Activated CD4-positive, alpha-beta T cell treated with anti-CD3 and anti-CD28 coated beads, Interleukin-2, amount 50 U/mL, for 4 hours (primary cell): ENCODE data around the gene USP21.
A peak's percentile ranks its signal among the peaks of the same experiment; 100 is the strongest.

Experiments used
- DNase-seq, 2 experiments: peaks; one replicate each; pipeline ENCODE4 v3.0.0-alpha.2; 2020

The USP21 gene

DNA sequence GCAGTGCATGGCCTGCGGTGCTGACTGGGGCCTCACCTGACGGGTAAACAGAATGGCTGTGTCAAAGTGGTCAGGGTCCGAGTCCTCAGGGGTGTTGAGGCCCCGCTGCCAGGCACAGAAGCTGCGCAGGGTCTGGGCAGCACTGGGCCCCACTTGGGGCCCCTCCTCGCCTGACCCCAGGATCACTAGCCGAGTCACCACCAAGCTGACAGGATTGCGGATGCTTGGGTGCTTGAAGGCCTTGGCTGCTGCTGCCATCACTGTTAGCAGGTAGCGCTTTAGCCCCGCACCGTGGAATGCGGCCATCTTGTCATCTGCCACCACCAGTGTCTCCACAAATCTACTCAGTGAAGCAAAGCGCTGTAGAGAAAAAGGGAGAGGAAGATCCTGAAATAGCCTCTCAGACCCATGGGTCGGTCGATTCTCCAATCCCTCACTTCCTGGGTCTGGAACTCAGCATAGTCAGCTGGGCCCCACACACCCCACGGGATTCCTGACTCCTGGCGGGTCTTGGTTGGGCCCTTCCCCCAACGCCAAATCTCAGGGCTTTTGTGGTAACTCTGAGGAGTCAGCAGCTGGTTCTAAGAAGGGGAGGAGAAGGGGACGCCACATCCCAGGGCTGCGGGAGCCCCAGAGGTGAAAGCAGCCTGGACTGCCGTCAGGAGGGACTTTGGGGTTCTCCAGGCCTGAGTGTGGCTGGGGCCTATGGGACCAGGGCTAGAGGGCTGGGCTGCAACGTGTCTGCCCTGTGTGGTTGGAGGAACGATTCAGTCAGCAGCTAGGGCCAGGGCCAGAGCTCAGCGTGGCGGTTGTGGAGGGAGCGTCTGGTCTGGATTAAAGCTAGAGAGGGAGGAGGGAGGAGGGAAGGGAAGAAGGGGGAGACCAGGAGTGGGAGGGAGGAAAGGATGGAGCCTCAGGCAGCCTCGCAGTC lies 37.5 kb downstream of the USP21 start:
- DNase-seq: no peak

- DNase-seq: no peak
Measured at GRCh38 chr1:161197560-161198193, 38.4 kb downstream of the USP21 start.

GRCh38 chr1:161198194-161198896 lies 39.0 kb downstream of the USP21 start:
- no peak for DNase-seq

DNA sequence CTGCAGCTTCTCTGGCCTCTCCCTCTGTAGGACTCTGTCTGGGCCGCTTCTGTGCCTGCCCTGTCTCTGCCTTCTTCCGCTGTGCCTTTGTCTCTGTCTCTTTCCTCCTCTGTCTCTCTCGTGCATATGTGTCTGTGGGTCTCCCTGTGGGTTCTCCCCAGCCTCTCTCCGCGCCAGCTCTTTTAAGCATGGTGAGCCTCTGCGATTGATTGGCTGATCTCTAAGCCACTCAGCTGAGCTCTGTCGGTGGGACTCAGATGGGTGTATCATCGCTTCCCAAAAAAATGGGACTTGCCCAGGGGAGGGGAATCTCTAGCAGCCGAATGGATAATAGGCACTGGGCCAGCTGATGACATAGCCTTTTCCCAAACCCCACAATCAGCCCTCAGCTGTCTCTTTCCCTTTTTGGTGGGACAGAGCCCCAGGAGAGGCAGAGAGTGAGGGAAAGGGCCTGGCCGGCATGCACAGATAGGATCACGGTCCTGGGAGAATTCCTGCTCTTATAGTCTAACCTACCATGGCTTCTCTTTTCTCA lies 39.7 kb downstream of the USP21 start, which contains the start of gene ADAMTS4:
ADAMTS4 (minus strand) TSS at position 158 of the 535 bp plus-strand sequence. CDS start 427 bp downstream, outside the sequence.
- DNase-seq: no peak

- DNase-seq: no peak
Measured at GRCh38 chr1:161199506-161200139, 40.3 kb downstream of the USP21 start.

DNA sequence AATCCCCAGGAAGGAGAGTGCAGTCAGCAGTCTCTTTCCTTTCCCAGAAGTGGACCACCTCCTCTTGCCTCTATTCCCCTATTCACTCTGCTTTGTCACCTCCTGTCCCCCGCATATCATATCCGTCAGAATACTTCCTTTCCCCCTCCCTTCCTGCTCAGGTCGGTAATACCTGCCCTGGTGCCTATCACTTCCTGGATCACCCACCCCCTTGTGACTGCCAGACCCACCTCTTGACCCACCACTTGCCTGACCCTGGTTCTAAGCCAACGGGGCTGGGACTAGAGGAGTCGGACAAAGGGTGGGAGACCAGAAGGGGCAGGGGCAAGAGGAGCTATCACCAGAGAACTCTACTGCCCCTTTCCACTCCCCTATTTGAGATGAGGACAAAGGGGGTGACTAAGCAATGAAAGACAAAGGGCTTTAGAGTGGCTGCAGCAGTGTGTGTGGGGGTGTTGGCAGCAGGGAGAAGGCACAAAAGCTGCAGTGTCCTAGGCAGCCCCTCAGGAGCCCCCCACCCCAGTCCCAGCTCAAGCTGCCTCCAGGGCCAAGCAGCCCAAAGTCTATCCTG lies 41.2 kb downstream of the USP21 start:
- DNase-seq: no peak

- DNase-seq: no peak
Measured at GRCh38 chr1:161200992-161201835, 41.9 kb downstream of the USP21 start.

- DNase-seq: peak; percentile 95 to 96
Measured at GRCh38 chr1:161201836-161202712, 42.8 kb downstream of the USP21 start, which contains the start of gene NDUFS2. NDUFS2 (plus strand) TSS chr1:161202367; CDS start chr1:161202386, 19 bp downstream.

DNA sequence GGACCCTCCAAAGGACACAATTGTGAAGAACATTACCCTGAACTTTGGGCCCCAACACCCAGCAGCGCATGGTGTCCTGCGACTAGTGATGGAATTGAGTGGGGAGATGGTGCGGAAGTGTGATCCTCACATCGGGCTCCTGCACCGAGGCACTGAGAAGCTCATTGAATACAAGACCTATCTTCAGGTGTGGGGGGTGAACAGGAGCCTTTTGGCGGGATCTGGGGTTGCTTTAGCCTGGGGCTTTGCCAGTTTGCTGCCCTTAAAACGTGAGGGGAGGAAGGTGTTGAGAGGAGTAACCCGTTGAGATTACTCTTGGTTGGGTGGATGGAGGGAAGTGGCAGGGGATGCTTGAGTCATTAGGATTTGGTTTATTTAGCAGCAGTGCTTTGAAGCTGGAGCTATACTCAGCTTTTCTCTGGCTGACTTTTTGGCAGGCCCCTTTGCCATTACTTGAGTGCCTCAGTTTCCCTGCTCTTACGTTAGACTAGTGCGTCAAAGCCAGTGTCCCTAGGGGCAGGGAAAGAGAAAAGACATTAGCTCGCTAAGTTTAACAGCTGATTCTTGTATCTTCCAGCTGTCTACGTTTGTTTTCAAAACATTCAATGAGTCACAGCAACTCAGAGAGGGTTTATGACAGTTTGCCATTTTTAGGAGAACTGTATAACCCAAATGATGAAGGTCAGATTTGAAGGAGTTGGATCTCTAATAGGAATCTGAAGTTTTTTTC lies 47.3 kb downstream of the USP21 start:
- no peak for DNase-seq

DNA sequence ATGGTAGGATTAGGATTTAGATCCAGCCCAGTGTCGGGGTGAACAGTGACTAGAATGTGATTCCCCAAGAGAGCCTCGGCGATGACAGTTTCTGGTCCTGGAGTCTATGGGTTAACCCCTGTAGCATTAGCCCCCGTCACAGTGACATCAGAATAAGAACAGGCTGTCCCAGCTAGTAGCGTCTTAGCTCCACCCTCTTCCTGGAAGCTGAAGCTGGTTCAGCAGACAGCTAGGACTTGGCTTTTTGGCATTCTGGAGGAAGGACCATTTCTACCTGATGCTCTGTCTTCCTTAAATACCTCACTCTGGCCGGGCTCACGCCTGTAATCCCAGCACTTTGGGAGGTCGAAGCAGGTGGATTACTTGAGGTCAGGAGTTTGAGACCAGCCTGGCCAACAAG lies 47.9 kb downstream of the USP21 start:
- DNase-seq: no peak

- DNase-seq: peak; percentile 64 to 65
Measured at GRCh38 chr1:161209790-161210409, 50.6 kb downstream of the USP21 start.

- DNase-seq: no peak
Measured at GRCh38 chr1:161214369-161214768, 55.1 kb downstream of the USP21 start.

DNA sequence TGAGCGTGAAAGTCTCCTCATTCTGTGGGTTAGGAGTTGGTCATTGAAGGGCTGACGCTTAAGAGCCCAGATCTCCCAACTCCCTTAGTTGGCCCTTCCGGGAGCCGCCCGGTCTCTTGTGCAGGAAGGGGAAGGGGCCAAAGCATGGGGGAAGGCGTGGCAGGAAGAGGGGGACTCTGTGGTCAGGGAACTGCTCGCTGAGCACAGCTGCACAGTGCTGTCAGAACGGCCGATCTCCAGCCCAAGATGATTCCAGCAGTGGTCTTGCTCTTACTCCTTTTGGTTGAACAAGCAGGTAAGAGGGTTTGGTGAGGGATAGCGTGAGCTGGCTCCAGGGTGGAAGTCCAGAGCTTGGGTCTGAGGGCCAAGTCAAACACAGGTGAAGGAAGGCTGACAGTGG lies 55.8 kb downstream of the USP21 start, which contains the start of gene FCER1G:
FCER1G (plus strand) TSS at position 220 of the 400 bp plus-strand sequence; CDS start at position 247, 27 bp downstream.
- no peak for DNase-seq
